Measurements from ENCODE around the gene ANKRD55.
"Not testable (repeated sequence)": the region's sequence is repeated elsewhere in the genome, so short reads cannot be mapped to it uniquely, and the experiment has no call there.

The ANKRD55 gene

DNA sequence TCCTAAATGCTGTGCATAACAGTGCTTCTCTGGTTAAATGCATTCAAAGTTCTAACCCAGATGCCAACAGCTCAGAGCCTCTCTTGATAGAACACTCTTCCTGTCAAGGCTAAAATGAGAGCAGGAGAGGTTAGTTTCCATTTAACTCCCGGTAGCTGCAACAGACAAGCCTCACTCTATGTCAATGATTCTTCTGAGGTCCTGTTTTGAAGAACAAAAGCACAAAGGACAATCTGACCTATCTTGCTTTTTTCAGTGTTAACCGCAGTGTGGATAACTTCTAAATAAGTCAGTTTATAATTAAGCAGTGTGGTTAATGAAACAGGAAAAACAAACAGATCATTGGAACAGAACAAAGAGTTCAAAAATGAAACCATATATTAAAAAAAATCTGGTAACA, 80.7 kb downstream of the ANKRD55 start:
- Histone ChIP-seq H3K4me3 (no peak overlapping the region), H3K27ac (peak overlapping the region in 6 of 21 experiments; percentile 11 to 69 (median 20))

DNA sequence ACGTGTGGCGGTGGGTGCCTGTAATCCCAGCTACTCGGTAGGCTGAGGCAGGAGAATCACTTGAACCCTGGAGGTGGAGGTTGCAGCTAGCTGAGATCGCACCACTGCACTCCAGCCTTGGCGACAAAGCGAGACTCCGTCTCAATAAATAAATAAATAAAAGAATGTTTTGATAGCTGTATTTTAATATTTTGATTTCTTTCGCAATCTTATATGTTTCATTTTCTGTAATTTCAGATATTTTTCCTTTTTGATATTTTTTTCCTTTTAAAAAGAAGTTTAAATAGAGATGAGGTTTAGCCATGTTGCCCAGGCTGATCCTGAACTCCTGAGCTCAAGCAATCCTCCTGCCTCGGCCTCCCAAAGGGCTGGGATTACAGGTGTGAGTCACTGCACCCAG, 82.4 kb downstream of the ANKRD55 start:
- H3K4me3 ChIP-seq, H3K27ac ChIP-seq: not testable (repeated sequence)

DNA sequence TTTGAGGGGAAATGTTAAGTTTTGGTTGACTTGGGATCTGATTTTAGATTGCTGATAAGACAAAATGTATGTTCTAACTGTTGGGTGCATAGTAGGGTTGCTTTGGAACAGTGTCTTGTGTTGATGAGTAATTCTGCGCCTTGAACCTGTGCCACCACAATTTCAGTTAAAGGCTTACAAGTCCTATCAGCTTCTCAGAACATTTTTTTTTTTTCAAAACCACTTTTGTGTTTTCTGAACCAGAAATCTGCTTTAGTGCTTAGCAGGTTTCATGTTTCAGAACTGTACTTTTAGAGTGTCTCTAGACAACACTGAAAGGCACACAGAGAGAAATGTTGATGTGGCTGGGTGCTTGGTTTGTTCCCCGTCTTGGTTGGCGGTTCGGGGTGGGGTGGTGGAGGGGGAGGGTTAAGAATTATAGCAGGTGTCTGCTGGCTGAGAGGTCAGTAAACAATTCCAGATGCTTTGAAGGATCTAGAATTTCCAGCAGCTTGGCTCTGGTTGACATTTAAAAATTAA, 84.6 kb downstream of the ANKRD55 start:
- Histone ChIP-seq H3K27ac (peak overlapping the region in 3 of 21 experiments; percentile 5 to 27 (median 25)), H3K4me3 (no peak overlapping the region)

DNA sequence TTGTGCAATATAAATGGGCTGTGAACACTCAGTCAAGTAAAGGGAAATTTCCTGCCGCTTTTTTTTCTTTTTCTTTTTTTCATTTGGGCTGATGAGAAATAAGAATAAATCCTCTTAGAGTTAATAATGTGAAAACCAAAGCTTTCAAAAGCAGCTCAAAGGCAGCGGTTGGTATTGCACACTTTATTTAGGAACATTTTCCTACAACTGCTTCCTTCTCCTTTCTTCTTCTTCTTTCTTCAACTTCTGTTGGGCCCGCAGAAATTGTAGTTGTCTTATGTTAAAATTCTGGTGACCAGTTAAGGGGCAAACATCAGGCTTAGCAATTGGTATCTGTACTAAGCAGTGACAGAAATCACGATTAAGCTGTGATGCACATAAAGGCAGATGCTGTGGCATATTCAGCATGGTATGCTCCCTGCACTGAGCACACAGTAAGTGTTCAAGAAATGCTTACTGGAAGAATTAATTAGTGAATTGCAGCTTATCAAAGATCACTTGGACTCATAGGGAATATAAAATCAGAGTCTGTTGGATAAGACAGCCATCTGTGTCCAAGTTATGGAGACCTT, 85.4 kb downstream of the ANKRD55 start:
- Histone ChIP-seq H3K27ac (peak overlapping the region in 3 of 21 experiments; percentile 5 to 27 (median 25)), H3K4me3 (no peak overlapping the region)

DNA sequence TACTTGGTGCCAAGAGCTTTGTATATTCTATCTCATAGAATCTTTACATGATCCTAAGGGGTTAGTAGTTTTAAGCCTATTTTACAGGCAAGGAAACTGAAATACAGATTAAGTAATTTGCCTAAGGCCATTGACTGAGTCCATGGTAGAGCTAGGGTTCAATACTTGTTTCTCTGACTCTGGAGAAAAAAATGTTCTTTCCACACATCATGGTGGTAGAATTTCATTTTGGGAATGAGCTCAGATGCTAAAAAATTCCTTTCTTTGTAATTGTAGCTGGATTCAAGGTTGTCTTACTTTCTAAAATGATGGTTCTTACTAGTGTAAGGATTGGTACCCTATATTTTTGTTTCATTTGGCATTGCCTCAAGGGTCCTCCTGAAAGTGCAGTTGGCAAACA, 86.0 kb downstream of the ANKRD55 start:
- H3K4me3 ChIP-seq, result no peak overlapping the region
- H3K27ac ChIP-seq, result no peak overlapping the region

DNA sequence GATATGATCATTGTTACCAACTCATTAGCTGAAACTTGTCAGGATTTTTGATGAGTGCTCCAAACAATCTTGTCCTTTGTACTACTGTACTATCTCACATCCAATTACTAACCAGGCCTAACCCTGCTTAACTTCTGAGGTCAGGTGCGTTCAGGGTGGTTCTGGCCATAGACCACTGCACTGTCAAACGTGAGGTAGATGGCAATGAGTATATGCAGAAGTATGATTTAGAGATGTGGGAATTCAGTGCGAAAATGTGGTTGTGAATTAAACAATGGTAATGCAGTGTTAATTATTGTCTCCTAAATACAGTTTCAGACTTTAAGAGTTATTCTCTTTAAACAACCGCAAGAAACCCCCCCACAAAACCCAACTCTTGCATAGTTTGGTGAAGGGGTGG, 86.5 kb downstream of the ANKRD55 start:
- H3K27ac ChIP-seq, result no peak overlapping the region
- no peak overlapping the region for H3K4me3 ChIP-seq

DNA sequence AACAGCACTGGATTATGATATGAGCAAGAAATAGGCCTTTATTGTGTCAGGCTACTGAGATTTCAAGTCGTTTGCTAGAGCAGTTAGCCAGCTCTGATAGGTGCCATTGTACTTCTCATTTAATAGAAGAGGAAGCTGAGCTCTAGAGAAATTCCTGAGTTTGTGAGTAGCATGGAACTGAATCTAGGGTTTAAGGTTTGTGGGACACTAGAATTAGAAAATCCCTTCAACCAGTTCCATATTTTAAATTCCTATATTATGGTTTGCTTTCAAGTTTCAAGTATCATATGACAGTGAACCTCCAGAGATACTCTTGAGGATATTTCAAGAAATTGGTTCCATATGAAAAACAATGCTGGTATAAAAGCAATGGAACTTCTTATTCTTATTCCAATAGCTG, 87.6 kb downstream of the ANKRD55 start:
- no peak overlapping the region for H3K4me3 ChIP-seq
- H3K27ac ChIP-seq, result no peak overlapping the region

DNA sequence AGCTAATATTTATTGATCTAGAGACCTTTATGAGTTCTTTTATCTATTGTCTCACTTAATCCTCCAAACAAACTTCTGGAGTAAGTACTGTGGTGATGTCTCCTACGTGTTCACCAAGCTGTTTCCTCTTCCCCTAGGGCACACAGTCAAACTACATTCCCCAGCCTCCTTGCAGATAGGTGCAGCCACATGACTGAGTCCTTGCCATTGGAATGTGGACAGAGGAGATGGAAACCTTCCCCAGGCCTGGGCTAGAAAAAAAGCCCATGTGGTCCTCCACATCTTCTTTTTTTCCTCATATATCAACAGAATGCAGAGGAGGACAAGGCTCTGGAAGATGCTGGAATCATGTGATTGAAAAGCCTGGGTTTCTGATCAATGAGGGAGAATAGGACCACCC, 88.0 kb downstream of the ANKRD55 start:
- H3K4me3 ChIP-seq, result no peak overlapping the region

DNA sequence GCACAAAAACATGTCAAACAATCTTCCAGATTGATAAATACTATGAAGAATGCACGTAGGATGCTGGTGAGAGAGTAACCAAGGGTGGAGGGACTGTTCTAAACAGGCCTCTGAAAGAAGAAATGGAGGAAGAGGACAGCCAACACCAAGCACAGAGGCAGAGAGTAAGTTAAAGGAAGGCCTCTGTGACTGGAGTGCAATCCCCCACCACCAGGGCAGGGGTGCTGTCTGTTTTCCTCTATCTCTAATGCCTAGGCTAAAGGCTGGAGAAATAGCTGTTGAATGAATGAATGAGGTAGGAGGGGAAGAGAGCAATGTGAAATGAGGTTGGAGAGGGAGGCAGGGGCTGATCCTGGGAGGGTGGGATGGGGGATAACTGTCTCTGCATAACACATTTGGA, 88.9 kb downstream of the ANKRD55 start:
- Histone ChIP-seq H3K4me3 (no peak overlapping the region), H3K27ac (no peak overlapping the region)

More for the DNA sequence above, 88.0 kb downstream of the ANKRD55 start:
- H3K27ac ChIP-seq, result no peak overlapping the region

DNA sequence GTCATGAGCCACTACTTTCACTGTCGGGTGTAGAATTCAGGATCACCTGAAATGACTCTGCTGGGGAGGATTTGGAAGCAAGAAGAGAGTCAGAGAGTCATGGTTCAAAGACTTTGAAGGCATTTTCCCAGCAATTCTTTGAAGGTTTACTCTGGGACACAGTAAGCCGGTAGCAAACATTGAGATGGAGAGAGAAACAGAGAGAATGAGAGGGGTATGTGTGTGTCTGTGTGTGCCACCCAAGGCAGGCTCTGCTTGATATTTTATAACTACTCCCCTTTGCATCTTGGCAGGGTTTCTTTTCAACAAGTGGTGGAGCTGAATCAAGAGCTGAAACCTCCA, 89.8 kb downstream of the ANKRD55 start:
- H3K27ac ChIP-seq, result no peak overlapping the region
- H3K4me3 ChIP-seq, result no peak overlapping the region

DNA sequence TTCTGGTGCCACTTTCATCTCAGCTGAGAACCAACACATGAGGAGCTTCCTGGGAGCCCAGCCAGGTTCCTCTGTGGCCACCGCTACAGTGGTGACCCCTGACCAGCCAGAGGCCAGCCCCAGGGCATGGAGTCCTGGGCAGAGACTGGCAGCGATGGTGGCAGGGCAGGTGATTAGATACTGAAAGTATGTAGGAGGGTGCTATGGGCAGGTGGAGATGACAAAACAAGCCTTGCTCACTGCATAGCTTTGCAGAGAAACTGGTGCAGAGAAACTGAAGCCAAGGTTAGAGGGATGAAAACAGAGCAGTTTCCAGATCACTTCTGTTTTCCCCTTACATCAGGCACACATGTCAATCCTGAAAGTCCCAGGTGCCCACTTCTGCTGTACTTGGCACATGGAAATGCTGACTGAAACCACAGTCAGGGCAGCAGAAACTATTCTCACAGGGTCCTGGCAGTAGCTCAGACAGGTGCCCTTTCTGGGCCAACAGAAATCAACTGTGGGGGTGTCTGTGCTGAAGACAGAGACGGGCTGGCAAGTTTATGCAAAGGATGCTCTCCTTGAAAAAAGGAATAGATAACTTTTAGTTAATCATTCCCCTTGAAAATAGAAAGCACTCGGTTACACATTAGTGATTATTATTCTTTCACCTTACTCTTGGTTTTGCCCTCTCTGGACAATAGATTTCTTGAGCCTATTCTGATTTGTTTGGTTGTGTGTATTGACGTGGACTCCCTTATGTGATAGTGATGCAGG, 90.3 kb downstream of the ANKRD55 start:
- Histone ChIP-seq H3K27ac (peak overlapping the region in 2 of 21 experiments; percentile 14 to 34), H3K4me3 (no peak overlapping the region)

DNA sequence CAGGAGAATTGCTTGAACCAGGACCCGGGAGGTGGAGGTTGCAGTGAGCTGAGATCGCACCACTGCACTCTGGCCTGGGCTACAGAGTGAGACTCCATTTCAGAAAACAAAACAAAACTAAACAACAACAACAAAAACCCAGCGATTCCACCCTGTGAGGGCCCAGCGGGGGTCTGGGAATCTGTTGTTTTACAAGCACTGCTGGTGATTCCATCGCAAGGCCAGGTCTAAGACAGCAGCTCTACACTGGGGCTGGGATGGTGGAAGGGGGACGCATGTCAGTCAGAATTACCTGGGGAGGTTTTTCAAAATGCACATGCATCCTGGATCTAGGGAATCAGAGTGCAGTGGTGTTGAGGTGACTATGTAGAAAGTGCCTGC, 90.9 kb downstream of the ANKRD55 start:
- Histone ChIP-seq H3K27ac (peak overlapping the region in 2 of 21 experiments; percentile 14 to 34), H3K4me3 (no peak overlapping the region)

DNA sequence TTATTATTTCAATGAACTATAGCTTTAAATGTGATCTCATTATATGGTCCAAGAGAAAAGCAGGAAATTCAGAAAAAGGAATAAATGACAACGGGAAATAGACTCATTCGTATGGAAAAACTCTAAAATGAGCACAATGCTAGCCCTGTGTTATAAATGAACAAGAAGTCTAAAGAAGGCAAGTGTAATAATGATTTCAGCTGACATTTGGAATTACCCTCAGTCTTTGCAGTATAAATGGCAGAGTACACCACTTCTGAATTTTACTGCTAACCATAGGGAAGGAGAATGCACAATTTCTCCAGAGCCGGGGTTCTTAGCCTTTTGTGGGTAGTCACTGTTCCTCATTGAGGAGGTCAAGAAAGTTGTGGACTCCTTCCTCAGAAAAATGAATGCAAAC, 93.1 kb downstream of the ANKRD55 start:
- H3K4me3 ChIP-seq, result no peak overlapping the region
- peak overlapping the region in 2 of 21 experiments; percentile 30 to 50 for H3K27ac ChIP-seq

DNA sequence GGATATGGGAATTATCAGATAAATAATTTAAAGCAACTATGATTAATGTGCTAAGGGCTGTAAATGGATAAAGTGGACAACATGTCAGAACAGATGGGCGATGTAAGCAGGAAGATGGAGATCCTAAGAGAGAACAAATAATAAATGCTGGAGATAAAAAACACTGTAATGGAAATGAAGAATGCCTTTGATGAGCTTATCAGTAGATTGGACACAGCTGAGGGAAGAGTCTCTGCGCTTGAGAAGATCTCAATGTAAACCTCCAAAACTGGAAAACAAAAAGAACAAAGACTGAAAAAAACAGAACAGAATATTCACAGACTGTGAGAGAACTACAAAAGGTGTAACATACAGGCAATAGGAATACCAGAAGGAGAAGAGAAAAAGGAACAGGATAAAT, 102.5 kb downstream of the ANKRD55 start:
- Histone ChIP-seq H3K27ac (no peak overlapping the region), H3K4me3 (no peak overlapping the region)

DNA sequence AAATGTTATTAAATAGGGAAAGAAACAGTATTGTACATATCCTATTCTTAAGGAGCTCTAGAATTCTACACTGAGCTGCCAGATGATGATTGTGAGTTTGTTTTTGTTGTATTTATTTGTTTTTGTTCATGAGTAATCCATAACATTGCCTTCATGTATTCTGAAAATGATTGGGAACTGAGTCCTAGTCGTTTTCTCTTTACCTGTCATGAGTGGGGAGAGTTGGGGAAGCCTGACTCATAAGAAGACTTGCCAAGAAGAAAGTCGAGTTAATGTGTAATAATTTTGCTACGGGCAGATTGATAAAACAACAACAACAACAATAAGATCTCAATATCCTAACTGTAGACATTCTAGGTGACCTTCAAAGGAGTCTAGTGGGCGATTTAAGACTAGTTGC, 103.8 kb downstream of the ANKRD55 start:
- no peak overlapping the region for H3K4me3 ChIP-seq

DNA sequence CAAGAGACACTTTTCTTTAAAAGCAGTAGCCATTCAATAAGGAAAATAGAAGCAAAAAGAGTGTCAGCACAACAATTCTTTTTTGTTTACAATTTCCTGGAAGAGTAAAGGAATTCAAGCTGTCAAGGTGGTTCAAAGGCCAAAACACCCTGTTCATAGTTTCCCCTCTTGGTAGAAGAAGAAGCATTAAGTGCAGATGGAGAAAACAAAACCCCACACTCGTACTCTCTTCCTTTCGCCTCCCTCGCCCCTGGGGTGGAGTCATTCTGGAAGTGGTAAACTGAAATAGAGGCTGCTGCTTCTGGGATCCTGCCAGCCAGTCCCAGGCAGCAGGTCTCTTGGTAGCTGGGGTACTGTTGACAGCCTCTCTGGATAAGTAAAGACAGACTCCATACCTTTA, 105.0 kb downstream of the ANKRD55 start:
- Histone ChIP-seq H3K4me3 (no peak overlapping the region), H3K27ac (no peak overlapping the region)

More for the DNA sequence above, 103.8 kb downstream of the ANKRD55 start:
- no peak overlapping the region for H3K27ac ChIP-seq

DNA sequence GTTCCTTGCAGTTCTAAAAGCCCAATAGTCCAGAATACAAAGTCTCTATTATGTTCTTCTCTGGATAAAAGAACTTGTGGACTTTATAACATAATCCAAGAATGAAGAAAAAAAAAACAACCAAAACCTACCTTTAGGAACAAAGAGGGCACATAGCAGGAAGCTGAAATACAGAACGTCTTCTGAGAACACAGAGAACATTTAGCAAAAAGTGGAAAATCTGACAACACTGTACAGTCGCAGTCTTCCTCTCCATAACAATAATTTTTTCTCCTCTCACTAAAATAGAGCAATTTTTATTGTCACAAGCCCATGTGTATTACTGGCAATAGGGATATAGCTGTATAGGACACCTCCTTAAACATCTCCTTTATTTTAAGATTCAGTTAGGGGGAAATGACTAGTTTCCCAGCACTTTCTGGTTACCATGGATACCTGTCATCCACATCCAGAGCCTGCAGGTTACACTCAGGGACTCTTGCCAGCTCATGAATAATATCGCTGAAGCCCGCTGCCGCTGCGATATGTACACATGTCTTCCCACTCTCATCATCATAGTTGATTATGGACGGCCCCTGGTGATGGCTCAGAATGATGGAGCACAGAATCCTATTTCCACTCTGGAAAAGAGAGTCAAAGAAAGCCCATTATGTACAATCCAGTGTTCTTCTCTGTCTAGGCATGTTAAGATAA, 106.5 kb downstream of the ANKRD55 start:
- Histone ChIP-seq H3K27ac (no peak overlapping the region), H3K4me3 (no peak overlapping the region)

DNA sequence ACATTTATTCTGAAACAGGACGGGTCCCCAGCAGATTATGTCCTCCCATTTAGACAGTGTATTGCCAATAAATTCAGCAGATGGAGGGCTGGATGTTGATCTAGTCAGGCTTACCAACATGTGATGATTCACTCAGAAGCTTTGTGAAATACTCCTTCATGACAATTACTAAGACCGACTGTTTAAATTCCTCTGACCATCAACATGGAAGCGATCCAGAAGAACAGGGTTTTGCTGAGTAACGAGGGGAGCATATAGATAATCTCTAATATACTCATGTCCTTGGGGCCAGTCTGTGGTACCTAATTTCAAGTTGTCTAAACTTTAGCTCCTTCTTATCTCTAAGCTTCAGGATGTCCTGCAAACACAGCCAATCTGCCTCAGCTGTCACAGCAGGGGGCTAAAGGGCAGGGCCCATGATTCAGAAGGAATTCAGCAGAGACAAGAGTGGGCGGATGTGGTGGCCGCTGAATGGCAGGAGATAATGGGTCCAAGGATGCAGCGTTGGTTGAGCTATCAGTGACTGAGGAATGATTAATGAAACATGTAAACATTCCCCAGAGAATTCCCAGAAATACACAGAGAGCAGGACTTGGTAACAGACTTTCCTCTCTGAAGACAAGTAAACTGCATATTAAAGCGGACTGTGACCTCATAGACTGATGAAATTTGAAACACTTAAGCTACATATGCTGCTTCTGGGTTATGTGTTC, 109.4 kb downstream of the ANKRD55 start:
- Histone ChIP-seq H3K4me3 (no peak overlapping the region), H3K27ac (peak overlapping the region in 6 of 21 experiments; percentile 26 to 75 (median 58))

DNA sequence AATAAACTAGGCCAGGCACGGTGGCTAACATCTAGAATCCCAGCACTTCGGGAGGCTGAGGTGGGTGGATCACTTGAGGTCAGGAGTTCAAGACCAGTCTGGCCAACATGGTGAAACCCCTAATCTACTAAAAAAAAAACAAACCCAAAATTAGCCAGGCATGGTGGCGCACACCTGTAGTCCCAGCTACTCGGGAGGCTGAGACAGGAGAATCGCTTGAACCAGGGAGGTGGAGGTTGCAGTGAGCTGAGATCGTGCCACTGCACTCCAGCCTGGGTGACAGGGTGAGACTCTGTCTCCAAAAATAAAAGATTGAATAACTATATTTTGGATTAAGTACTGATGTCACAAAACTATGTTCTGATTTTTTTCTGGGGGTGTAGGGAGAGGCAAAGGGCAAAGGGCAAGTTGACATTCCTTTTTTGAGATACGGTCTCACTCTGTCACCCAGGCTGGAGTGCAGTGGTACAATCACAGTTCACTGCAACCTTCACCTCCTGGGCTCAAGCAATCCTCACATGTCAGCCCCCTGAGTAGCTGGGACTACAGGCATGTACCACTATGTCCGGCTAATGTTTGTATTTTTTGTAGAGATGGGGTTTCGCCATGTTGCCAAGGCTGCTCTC, 110.7 kb downstream of the ANKRD55 start:
- H3K4me3 ChIP-seq, result not testable (repeated sequence)
- H3K27ac ChIP-seq, result peak overlapping the region in 4 of 21 experiments; percentile 26 to 56 (median 41)

DNA sequence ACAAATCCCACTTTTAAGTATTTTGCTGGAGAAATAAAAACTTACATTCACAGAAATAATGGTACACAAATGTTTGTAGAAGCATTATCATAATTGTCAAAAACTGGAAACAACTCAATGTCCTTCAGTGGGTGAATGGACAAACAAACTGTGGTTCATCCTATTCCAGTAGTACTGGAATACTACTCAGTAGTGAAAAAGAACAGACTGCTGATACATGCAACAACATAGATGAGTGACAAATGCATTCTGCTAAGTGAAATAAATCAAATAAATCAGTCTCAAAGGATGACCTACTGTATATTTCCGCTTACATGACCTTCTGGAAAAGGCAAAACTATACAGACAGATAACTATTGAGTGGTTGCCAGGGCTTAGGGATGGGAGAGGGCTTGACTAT, 114.1 kb downstream of the ANKRD55 start:
- H3K27ac ChIP-seq, result no peak overlapping the region
- H3K4me3 ChIP-seq, result no peak overlapping the region
